GM18502 (cell line): ENCODE data around the gene NUS1.
"Not testable (repeated sequence)": the region's sequence is repeated elsewhere in the genome, so short reads cannot be mapped to it uniquely, and the experiment has no call there.

Experiments
- ATAC-seq: cut with Tn5 transposase; IDR thresholded peaks from one replicate; pipeline ENCODE4 v1.9.1; 2021; ENCODE audit warnings: mild to moderate bottlenecking; ENCODE audit not compliant: unreplicated experiment, poor library complexity

The NUS1 gene

DNA sequence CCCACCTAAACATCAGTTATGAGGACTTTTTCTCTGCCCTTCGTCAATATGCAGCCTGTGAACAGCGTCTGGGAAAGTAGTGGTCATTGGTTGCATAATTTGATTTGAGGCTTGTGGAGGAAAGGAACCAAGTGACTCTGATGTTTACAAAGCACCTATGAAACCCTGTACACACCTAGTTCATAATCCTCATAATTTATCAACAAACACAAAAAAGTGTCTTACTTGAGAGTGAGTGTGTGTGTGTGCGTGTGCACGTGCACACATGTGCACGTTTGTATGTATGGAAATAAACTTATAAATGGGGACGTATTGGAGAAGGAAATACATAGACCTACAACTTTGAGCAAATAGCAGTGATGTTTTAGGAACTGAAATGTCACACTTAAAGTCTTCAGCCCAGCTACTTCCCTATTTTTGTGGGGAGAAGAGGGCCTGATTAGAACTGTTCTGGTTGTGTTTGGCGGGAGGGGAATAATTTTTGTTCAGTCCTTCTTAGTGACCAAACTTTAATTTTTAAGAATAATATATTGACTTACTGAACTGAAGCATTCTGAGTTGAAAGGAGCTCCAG lies 31.8 kb downstream of the NUS1 start:
- not testable (repeated sequence) for ATAC-seq

- ATAC-seq: peak; percentile 68
Observed at GRCh38 chr6:117711369-117711768, 36.1 kb downstream of the NUS1 start.

- no peak for ATAC-seq
Observed at GRCh38 chr6:117718895-117719294, 43.6 kb downstream of the NUS1 start.

DNA sequence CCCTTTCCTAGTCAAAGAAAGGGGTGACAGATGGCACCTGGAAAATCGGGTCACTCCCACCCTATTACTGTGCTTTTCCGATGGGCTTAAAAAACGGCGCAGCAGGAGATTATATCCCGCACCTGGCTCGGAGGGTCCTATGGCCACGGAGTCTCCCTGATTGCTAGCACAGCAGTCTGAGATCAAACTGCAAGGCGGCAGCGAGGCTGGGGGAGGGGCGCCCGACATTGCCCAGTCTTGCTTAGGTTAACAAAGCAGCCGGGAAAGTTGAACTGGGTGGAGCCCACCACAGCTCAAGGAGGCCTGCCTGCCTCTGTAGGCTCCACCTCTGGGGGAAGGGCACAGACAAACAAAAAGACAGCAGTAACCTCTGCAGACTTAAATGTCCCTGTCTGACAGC lies 46.3 kb downstream of the NUS1 start:
- ATAC-seq: not testable (repeated sequence)

GRCh38 chr6:117728626-117729025 lies 53.4 kb downstream of the NUS1 start:
- ATAC-seq: no peak

DNA sequence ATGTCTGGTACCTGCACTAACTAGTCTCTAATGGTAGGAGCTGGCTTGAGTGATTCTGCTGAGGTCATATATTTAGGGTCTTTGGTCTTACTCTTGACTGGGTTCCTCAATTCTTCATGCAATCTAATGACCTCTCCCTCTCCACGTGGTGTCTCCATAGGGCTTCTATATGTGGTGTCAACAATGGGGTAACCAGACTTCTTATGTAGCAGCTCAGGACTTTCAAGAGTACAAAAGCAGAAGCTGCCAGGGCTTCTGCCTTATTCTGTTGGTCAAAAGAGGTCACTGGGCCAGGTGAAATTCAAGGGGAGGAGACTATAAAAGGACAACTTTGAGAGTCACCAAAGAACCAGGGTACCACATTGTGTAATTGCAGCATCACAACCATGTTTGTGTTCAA lies 54.3 kb downstream of the NUS1 start:
- no peak for ATAC-seq

DNA sequence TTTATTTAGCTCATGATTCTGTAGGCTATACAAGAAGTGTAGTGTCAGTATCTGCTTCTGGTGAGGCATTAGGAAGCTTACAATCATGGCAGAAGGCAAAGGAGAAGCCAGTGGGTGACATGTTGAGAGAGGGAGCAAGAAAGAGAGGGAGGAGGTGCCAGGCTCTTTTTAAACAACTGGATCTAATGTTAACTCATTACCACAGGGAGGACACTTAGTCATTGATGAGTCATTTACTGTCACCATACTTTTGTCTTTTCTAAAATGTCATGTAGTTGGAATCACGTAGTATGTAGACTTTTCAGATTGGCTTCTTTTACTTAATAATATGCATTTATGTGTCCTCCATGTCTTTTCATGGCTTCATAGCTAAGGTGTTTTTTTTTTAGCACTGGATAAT lies 58.1 kb downstream of the NUS1 start:
- no peak for ATAC-seq

GRCh38 chr6:117739869-117740268 lies 64.6 kb downstream of the NUS1 start:
- no peak for ATAC-seq

GRCh38 chr6:117740605-117741004 lies 65.3 kb downstream of the NUS1 start:
- no peak for ATAC-seq

DNA sequence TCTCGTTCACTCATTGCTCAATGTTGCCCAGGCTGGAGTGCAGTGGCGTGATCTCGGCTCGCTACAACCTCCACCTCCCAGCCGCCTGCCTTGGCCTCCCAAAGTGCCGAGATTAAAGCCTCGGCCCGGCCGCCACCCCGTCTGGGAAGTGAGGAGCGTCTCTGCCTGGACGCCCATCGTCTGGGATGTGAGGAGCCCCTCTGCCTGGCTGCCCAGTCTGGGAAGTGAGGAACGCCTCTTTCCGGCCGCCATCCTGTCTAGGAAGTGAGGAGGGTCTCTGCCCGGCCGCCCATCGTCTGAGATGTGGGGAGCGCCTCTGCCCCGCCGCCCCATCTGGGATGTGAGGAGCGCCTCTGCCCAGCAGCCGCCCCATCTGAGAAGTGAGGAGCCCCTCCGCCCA lies 75.4 kb downstream of the NUS1 start:
- ATAC-seq: not testable (repeated sequence)
